GM12878 (cell line): ENCODE results near the gene DIPK1A. TPM values are rescaled to one million over a fixed set of nuclear protein-coding genes. Genes with fewer than 3 reads are reported as not detected.

Experiments used
- ATAC-seq: fragments of 200-7000 bp; cut with Tn5 transposase; 3 replicates; pipeline ENCODE4 v1.9.1; 2020; ENCODE audit warnings: mild to moderate bottlenecking, moderate library complexity
- BruUV-seq: library from RNA; stranded (reverse); fragments of 400-500 nt; replicated peaks from 2 replicates; lab custom pipeline; 2021; lab: Mats Ljungman, UMichigan
- CTCF ChIA-PET: fragments of 300-600 bp; sonication (Branson Sonifier 250); formaldehyde crosslinking; extraction: SDS; loops from one replicate; lab custom pipeline; 2021; ENCODE audit warnings: inconsistent platforms; lab: Yijun Ruan, JAX
- POLR2A ChIA-PET: fragments of 350-600 bp; formaldehyde crosslinking; extraction: SDS; loops from one replicate; lab custom pipeline; 2021; ENCODE audit warnings: inconsistent platforms; lab: Charles Lee
- RAD21 ChIA-PET: fragments of 300-600 bp; sonication (Branson Sonifier 250); formaldehyde crosslinking; loops from one replicate; lab custom pipeline; 2023; ENCODE audit warnings: antibody characterized with exemption; ENCODE audit not compliant: unreplicated experiment; lab: Charles Lee
- SMC1A ChIA-PET: fragments of 300-600 bp; sonication (Branson Sonifier 250); formaldehyde crosslinking; loops from one replicate; lab custom pipeline; 2023; ENCODE audit not compliant: unreplicated experiment, uncharacterized antibody; lab: Charles Lee
- DNase-seq: peaks from one replicate; pipeline ENCODE4 v3.0.0-alpha.2; 2011; ENCODE audit warnings: low read depth, low spot score
- FAIRE-seq: peaks from 3 replicates; lab custom pipeline; 2011; peaks lifted over from hg19 to GRCh38; lab: Jason Lieb, UNC
- H2AFZ ChIP-seq: 2 replicates; pipeline ENCODE4 v1.6.0; 2011; ENCODE audit warnings: low read depth, low read length, control low read depth; ENCODE audit not compliant: control insufficient read depth
- H3K27ac ChIP-seq: 2 replicates; pipeline ENCODE4 v1.5.1; 2011; ENCODE audit warnings: control low read depth; ENCODE audit not compliant: control insufficient read depth, insufficient read depth
- H3K27me3 ChIP-seq, 2 experiments: replicated peaks in 1 of 2; 2 replicates each; pipeline versions ENCODE4 v1.6.0 to v1.6.1; 2011; ENCODE audit warnings: low read length in 1 of 2; ENCODE audit not compliant: control insufficient read depth in 2 of 2, insufficient read depth in 2 of 2
- H3K36me3 ChIP-seq, 2 experiments: 2 replicates each; pipeline ENCODE4 v1.5.1; 2011; ENCODE audit warnings: low read length in 1 of 2; ENCODE audit not compliant: control insufficient read depth in 2 of 2, insufficient read depth in 2 of 2
- H3K4me1 ChIP-seq: 2 replicates; pipeline ENCODE4 v1.6.1; 2011; ENCODE audit warnings: mild to moderate bottlenecking, low read length, moderate library complexity, mixed read lengths; ENCODE audit not compliant: control insufficient read depth, insufficient read depth
- H3K4me2 ChIP-seq: 2 replicates; pipeline ENCODE4 v1.6.0; 2011; ENCODE audit warnings: control low read depth; ENCODE audit not compliant: control insufficient read depth, insufficient read depth
- H3K4me3 ChIP-seq: fragments of 200-600 bp; sonication (generic); 2 replicates; pipeline ENCODE4 v1.5.1; 2016
- H3K79me2 ChIP-seq: 2 replicates; pipeline ENCODE4 v1.6.0; 2011; ENCODE audit warnings: low read length; ENCODE audit not compliant: control insufficient read depth, insufficient read depth
- H3K9ac ChIP-seq: 2 replicates; pipeline ENCODE4 v1.8.0; 2011; ENCODE audit warnings: low read length, control low read depth, mixed read lengths; ENCODE audit not compliant: control insufficient read depth, insufficient read depth
- H3K9me3 ChIP-seq: replicated peaks from 3 replicates; pipeline ENCODE4 v1.5.1; 2011; ENCODE audit warnings: mild to moderate bottlenecking, low read length; ENCODE audit not compliant: control insufficient read depth, insufficient read depth
- H4K20me1 ChIP-seq: 2 replicates; pipeline ENCODE4 v1.6.0; 2011; ENCODE audit not compliant: control insufficient read depth, insufficient read depth
- CHD1 ChIP-seq: IDR thresholded peaks from 2 replicates; pipeline ENCODE4 v1.6.1; 2012; ENCODE audit warnings: low read depth, low read length, improper control_type of control experiment
- CHD4 ChIP-seq: fragments of 200-600 bp; sonication (generic); IDR thresholded peaks from 2 replicates; pipeline ENCODE4 v1.6.1; 2016; ENCODE audit warnings: mild to moderate bottlenecking
- E2F4 ChIP-seq: IDR thresholded peaks from 2 replicates; pipeline ENCODE4 v1.6.1; 2012; ENCODE audit warnings: low read depth, low read length, improper control_type of control experiment
- FOXM1 ChIP-seq: IDR thresholded peaks from 2 replicates; pipeline ENCODE4 v1.6.1; 2012; ENCODE audit warnings: low read depth, mild to moderate bottlenecking, inconsistent platforms, low read length, moderate library complexity
- JUNB ChIP-seq: IDR thresholded peaks from 2 replicates; pipeline ENCODE4 v1.6.1; 2016; ENCODE audit warnings: antibody characterized with exemption, mild to moderate bottlenecking
- MEF2A ChIP-seq: IDR thresholded peaks from 2 replicates; pipeline ENCODE4 v1.6.1; 2011; ENCODE audit warnings: low read depth, mild to moderate bottlenecking, low read length, moderate library complexity; ENCODE audit not compliant: insufficient read depth
- NR2F1 ChIP-seq: fragments of 450-650 bp; conservative IDR thresholded peaks from 2 replicates; pipeline ENCODE4 v1.6.1; 2017; ENCODE audit warnings: mild to moderate bottlenecking
- PKNOX1 ChIP-seq: fragments of 450-650 bp; IDR thresholded peaks from 2 replicates; pipeline ENCODE4 v1.6.1; 2016; ENCODE audit warnings: mild to moderate bottlenecking
- POLR2A ChIP-seq: IDR thresholded peaks from 2 replicates; pipeline ENCODE4 v1.6.1; 2011; ENCODE audit warnings: low read depth, mild to moderate bottlenecking, low read length
- RELA ChIP-seq: fragments of 450-650 bp; IDR thresholded peaks from 2 replicates; pipeline ENCODE4 v1.8.0; 2014; ENCODE audit warnings: borderline replicate concordance; ENCODE audit not compliant: partially characterized antibody
- TCF7 ChIP-seq: IDR thresholded peaks from 2 replicates; pipeline ENCODE4 v1.6.1; 2014; ENCODE audit warnings: antibody characterized with exemption, borderline replicate concordance
- ZBTB33 ChIP-seq: fragments of 450-650 bp; IDR thresholded peaks from 2 replicates; pipeline ENCODE4 v1.6.1; 2017; ENCODE audit warnings: mild to moderate bottlenecking
- ZNF274 ChIP-seq: IDR thresholded peaks from one replicate; pipeline ENCODE4 v1.8.0; 2011; ENCODE audit not compliant: insufficient read length, insufficient read depth
- WGBS: methylation state at CpG from one replicate; pipeline ENCODE4 v1.1.6; 2016; ENCODE audit warnings: low lambda C conversion rate; ENCODE audit not compliant: insufficient replicate concordance, insufficient coverage; ENCODE audit errors: missing lambda C conversion rate; 5-methylcytosine and 5-hydroxymethylcytosine counted together
- in situ Hi-C: fragments of 300-500 bp; cut with MboI; formaldehyde crosslinking; loops from 9 replicates; pipeline ENCODE4 v1.14.3; 2018; ENCODE audit warnings: mixed read lengths
- intact Hi-C: fragments of 100-400 bp; cut with micrococcal nuclease; formaldehyde crosslinking; loops from one replicate; pipeline ENCODE4 v1.14.2; 2022; ENCODE audit not compliant: unreplicated experiment
- polyA plus RNA-seq, 11 experiments: library from polyadenylated mRNA; depleted of rRNA in 4 of 11; unstranded in 6 of 11; stranded (reverse) in 5 of 11; fragments of >200 nt; fragmentation: Nextera tagmentation in 4 of 11; fragmentation: Illumina TruSeq in 1 of 11; extraction: Ambion mirVana in 4 of 11; extraction: Trizol in 1 of 11; gene quantifications; 1 replicate in 1 of 11; 2 replicates in 10 of 11; pipeline versions ENCODE4 v1.2.1 to v1.2.3, GENCODE V29; 2011 to 2016; ENCODE audit warnings: inconsistent platforms in 2 of 11, missing spikeins in 2 of 11, low read depth in 1 of 11
- total RNA-seq, 4 experiments: library from RNA; depleted of rRNA in 3 of 4; stranded (reverse); fragments of >200 nt in 3 of 4; fragmentation: Illumina TruSeq in 1 of 4; extraction: Trizol in 1 of 4; gene quantifications; 2 replicates each; pipeline versions ENCODE4 v1.2.1 to v1.2.3, GENCODE V29; 2013 to 2021
- TF ChIP-seq, protein P1 (sequence below): fragments of 150-350 bp; IDR thresholded peaks from 2 replicates; pipeline ENCODE4 v1.6.1; 2014; ENCODE audit warnings: mild to moderate bottlenecking, low read depth, low read length
- TF ChIP-seq, protein P2 (sequence below): IDR thresholded peaks from 2 replicates; pipeline ENCODE4 v1.6.1; 2011; ENCODE audit warnings: low read depth, mild to moderate bottlenecking, low read length, moderate library complexity, borderline replicate concordance; ENCODE audit errors: extremely low read depth
- TF ChIP-seq, protein P3 (sequence below): IDR thresholded peaks from 2 replicates; pipeline ENCODE4 v1.6.1; 2012; ENCODE audit warnings: low read length, inconsistent platforms

The DIPK1A gene
- total and polyA plus RNA-seq, 10 of the 15 experiments (the other 5 are each of a cell fraction or from before 2014, with no cell fraction given) = 4.9 to 15.0 (median 9.7) TPM

- no peak overlapping the region for H2AFZ ChIP-seq
- ChIA-PET POLR2A (interaction anchor here (0.6 to 2.5 kb wide), 3 partner anchors 18 to 110 kb away, joined by 3 to 8 read pairs (median 7); no protein-coding TSS in a partner anchor), CTCF (interaction anchor here (1.0 to 8.4 kb wide), 20 partner anchors 9 to 114 kb away, joined by 3 to 304 read pairs (median 12); partner anchors contain the start of gene DIPK1A), RAD21 (interaction anchor here (1.0 to 9.5 kb wide), 12 partner anchors 8 to 110 kb away, joined by 3 to 204 read pairs (median 10); partner anchors contain the start of gene DIPK1A), SMC1A (interaction anchor here (0.9 to 10.8 kb wide), 20 partner anchors 9 to 115 kb away, joined by 3 to 253 read pairs (median 7); partner anchors contain the start of genes DIPK1A and MTF2)
- TF ChIP-seq ZBTB33 (no peak), CHD4 (no peak), TCF7 (no peak), ZNF274 (no peak), JUNB (no peak), RELA (no peak), MEF2A (no peak), POLR2A (no peak), CHD1 (no peak), FOXM1 (no peak), E2F4 (no peak), PKNOX1 (no peak), NR2F1 (no peak)
- TF ChIP-seq, protein P1, sequence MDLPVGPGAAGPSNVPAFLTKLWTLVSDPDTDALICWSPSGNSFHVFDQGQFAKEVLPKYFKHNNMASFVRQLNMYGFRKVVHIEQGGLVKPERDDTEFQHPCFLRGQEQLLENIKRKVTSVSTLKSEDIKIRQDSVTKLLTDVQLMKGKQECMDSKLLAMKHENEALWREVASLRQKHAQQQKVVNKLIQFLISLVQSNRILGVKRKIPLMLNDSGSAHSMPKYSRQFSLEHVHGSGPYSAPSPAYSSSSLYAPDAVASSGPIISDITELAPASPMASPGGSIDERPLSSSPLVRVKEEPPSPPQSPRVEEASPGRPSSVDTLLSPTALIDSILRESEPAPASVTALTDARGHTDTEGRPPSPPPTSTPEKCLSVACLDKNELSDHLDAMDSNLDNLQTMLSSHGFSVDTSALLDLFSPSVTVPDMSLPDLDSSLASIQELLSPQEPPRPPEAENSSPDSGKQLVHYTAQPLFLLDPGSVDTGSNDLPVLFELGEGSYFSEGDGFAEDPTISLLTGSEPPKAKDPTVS = no peak
- TF ChIP-seq, protein P2, sequence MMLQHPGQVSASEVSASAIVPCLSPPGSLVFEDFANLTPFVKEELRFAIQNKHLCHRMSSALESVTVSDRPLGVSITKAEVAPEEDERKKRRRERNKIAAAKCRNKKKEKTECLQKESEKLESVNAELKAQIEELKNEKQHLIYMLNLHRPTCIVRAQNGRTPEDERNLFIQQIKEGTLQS = no peak
- TF ChIP-seq, protein P3, sequence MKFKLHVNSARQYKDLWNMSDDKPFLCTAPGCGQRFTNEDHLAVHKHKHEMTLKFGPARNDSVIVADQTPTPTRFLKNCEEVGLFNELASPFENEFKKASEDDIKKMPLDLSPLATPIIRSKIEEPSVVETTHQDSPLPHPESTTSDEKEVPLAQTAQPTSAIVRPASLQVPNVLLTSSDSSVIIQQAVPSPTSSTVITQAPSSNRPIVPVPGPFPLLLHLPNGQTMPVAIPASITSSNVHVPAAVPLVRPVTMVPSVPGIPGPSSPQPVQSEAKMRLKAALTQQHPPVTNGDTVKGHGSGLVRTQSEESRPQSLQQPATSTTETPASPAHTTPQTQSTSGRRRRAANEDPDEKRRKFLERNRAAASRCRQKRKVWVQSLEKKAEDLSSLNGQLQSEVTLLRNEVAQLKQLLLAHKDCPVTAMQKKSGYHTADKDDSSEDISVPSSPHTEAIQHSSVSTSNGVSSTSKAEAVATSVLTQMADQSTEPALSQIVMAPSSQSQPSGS = no peak
- ATAC-seq (no peak), DNase-seq (no peak), FAIRE-seq (no peak)
- 96% methylated on average over 3 of the region's 3 CpGs for WGBS
- H3K36me3 ChIP-seq = no peaks in the 10 kb centered on the region
- H3K4me3 ChIP-seq = no peak overlapping the region
- no peaks in the 10 kb centered on the region for H3K9me3 ChIP-seq
- no TSS peak for BruUV-seq
- H3K27ac ChIP-seq = no peak overlapping the region
- no peaks in the 10 kb centered on the region for H4K20me1 ChIP-seq
- intact Hi-C loops = loop anchor here (2.0 kb wide), 1 partner anchor 111 kb away; no protein-coding TSS in a partner anchor
- H3K4me1 ChIP-seq = peaks cover 36% of the 10 kb centered on the region
- in situ Hi-C loops = no loop called here
- no peak overlapping the region for H3K4me2 ChIP-seq
- H3K27me3 ChIP-seq = no peaks in the 10 kb centered on the region
- H3K79me2 ChIP-seq = no peaks in the 10 kb centered on the region
- no peak overlapping the region for H3K9ac ChIP-seq
Observed at GRCh38 chr1:92969517-92969916, 8.3 kb upstream of the DIPK1A start.
